Neural cell (in vitro differentiated cells): Measurements from ENCODE around the gene CHD6. TPM values are rescaled to one million over a fixed set of nuclear protein-coding genes. Genes with fewer than 3 reads are reported as not detected.

Source experiments
- H2AFZ ChIP-seq: fragments of 200-600, 300-800 bp; sonication (generic), shearing (Covaris generic); 2 replicates; pipeline ENCODE4 v1.6.0; 2014; ENCODE audit warnings: low read depth, mild to moderate bottlenecking, antibody characterized with exemption, low read length, moderate library complexity
- H3F3A ChIP-seq: fragments of 200-600 bp; shearing (Covaris generic); 2 replicates; pipeline ENCODE4 v1.6.1; 2016; ENCODE audit warnings: mild to moderate bottlenecking, moderate library complexity, mixed read lengths, antibody characterized with exemption, low read length; ENCODE audit not compliant: insufficient read depth, poor library complexity, severe bottlenecking
- H3K27ac ChIP-seq: fragments of 200-600, 300-800 bp; sonication (generic), shearing (Covaris generic); 2 replicates; pipeline ENCODE4 v1.5.1; 2014; ENCODE audit warnings: mild to moderate bottlenecking, low read length, moderate library complexity
- H3K27me3 ChIP-seq: fragments of 300-800, 200-600 bp; sonication (generic), shearing (Covaris generic); 2 replicates; pipeline ENCODE4 v1.6.0; 2014; ENCODE audit warnings: mild to moderate bottlenecking, low read depth, low read length, moderate library complexity; ENCODE audit not compliant: insufficient read depth
- H3K36me3 ChIP-seq: fragments of 300-800, 200-600 bp; sonication (generic), shearing (Covaris generic); 2 replicates; pipeline ENCODE4 v1.5.1; 2014; ENCODE audit warnings: mild to moderate bottlenecking, antibody characterized with exemption, low read length, moderate library complexity; ENCODE audit not compliant: insufficient read depth
- H3K4me2 ChIP-seq: fragments of 300-800, 200-600 bp; sonication (generic), shearing (Covaris generic); 2 replicates; pipeline ENCODE4 v1.6.0; 2014; ENCODE audit warnings: mild to moderate bottlenecking, low read length
- H3K4me3 ChIP-seq: fragments of 300-800, 200-600 bp; sonication (generic), shearing (Covaris generic); 2 replicates; pipeline ENCODE4 v1.5.1; 2014; ENCODE audit warnings: mild to moderate bottlenecking, low read length, moderate library complexity
- H3K79me2 ChIP-seq: fragments of 200-600 bp; shearing (Covaris generic); replicated peaks from 2 replicates; pipeline ENCODE4 v1.6.0; 2014; ENCODE audit warnings: mild to moderate bottlenecking, low read length, moderate library complexity; ENCODE audit not compliant: insufficient read depth
- H3K9ac ChIP-seq: fragments of 300-800, 200-600 bp; sonication (generic), shearing (Covaris generic); 2 replicates; pipeline ENCODE4 v1.6.1; 2016; ENCODE audit warnings: mild to moderate bottlenecking, low read length, mixed read lengths
- H3K9me2 ChIP-seq: fragments of 200-600 bp; shearing (Covaris generic); 2 replicates; pipeline ENCODE4 v1.6.1; 2016; ENCODE audit warnings: mild to moderate bottlenecking, low read length, mixed read lengths; ENCODE audit not compliant: insufficient read depth
- H3K9me3 ChIP-seq: fragments of 200-600, 300-800 bp; sonication (generic), shearing (Covaris generic); 2 replicates; pipeline ENCODE4 v1.6.1; 2016; ENCODE audit warnings: mild to moderate bottlenecking, mixed run types, low read length, moderate library complexity, mixed read lengths
- H4K20me1 ChIP-seq: fragments of 200-600 bp; shearing (Covaris generic); 2 replicates; pipeline ENCODE4 v1.6.1; 2016; ENCODE audit warnings: mild to moderate bottlenecking, mixed run types; ENCODE audit not compliant: insufficient read depth
- EP300 ChIP-seq: fragments of 450-650 bp; conservative IDR thresholded peaks from 2 replicates; pipeline ENCODE4 v1.6.1; 2014; ENCODE audit warnings: antibody characterized with exemption, mild to moderate bottlenecking, moderate library complexity; ENCODE audit not compliant: poor library complexity, severe bottlenecking
- EZH2 ChIP-seq: fragments of 200-600, 300-800 bp; shearing (Covaris generic), sonication (generic); IDR thresholded peaks from 2 replicates; pipeline ENCODE4 v1.6.1; 2014; ENCODE audit warnings: antibody characterized with exemption, low read length, borderline replicate concordance, mild to moderate bottlenecking; ENCODE audit not compliant: insufficient read depth, poor library complexity, severe bottlenecking
- MXI1 ChIP-seq: fragments of 450-650 bp; conservative IDR thresholded peaks from 2 replicates; pipeline ENCODE4 v1.6.1; 2014; ENCODE audit warnings: antibody characterized with exemption, mild to moderate bottlenecking; ENCODE audit not compliant: poor library complexity, severe bottlenecking
- POLR2AphosphoS5 ChIP-seq: IDR thresholded peaks from 2 replicates; pipeline ENCODE4 v1.6.1; 2012
- RAD21 ChIP-seq: fragments of 450-650 bp; conservative IDR thresholded peaks from 2 replicates; pipeline ENCODE4 v1.6.1; 2014; ENCODE audit warnings: antibody characterized with exemption, mild to moderate bottlenecking, moderate library complexity
- SMC3 ChIP-seq: fragments of 450-650 bp; conservative IDR thresholded peaks from 2 replicates; pipeline ENCODE4 v1.6.1; 2014; ENCODE audit warnings: antibody characterized with exemption, mild to moderate bottlenecking, moderate library complexity; ENCODE audit not compliant: poor library complexity
- TAF1 ChIP-seq: IDR thresholded peaks from 2 replicates; pipeline ENCODE4 v1.6.1; 2012; ENCODE audit warnings: low read depth
- polyA plus RNA-seq: library from polyadenylated mRNA; depleted of rRNA; stranded (reverse); fragments of >200 nt; gene quantifications from 2 replicates; pipeline ENCODE4 v1.2.3, GENCODE V29; 2014
- TF ChIP-seq, protein P1 (sequence below): fragments of 450-650 bp; IDR thresholded peaks from 2 replicates; pipeline ENCODE4 v1.5.1; 2014; ENCODE audit warnings: antibody characterized with exemption, mild to moderate bottlenecking, moderate library complexity; ENCODE audit not compliant: poor library complexity, severe bottlenecking
- TF ChIP-seq, protein P2 (sequence below): IDR thresholded peaks from 2 replicates; pipeline ENCODE4 v1.6.1; 2012; ENCODE audit warnings: borderline replicate concordance

CHD6 gene
- polyA plus RNA-seq, 1 donor from 2014 or later: 22.9 TPM

DNA sequence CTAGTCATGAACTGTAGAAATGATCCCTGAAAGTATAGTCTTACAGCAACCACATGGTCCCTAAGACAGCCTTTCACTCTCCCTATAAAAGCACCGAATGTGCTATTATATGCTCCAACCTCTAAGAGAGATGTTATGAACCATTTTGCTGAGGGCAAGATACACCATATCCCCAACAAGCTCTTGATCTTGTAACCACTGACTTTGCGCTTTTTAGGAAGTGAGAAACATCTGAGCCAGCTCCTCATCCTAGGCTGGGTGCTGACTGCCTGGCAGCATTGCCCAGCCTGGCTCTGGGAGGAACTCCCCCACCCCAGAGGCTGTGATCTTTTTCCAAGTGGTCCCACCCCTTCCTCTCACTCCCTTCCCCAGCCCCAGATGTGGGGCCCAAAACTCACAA is 248.5 kb downstream of the CHD6 start:
- H3K27ac ChIP-seq: no peak overlapping the region
- H3K4me3 ChIP-seq: no peak overlapping the region
- no peak overlapping the region for H3K4me2 ChIP-seq
- no peaks in the 10 kb centered on the region for H4K20me1 ChIP-seq
- H3K27me3 ChIP-seq: peaks cover 30% of the 10 kb centered on the region
- no peaks in the 10 kb centered on the region for H3K79me2 ChIP-seq
- no peaks in the 10 kb centered on the region for H3K9me3 ChIP-seq
- TF ChIP-seq TAF1: no peak
- no peak for TF ChIP-seq EP300
- TF ChIP-seq EZH2: no peak
- TF ChIP-seq, protein P1, sequence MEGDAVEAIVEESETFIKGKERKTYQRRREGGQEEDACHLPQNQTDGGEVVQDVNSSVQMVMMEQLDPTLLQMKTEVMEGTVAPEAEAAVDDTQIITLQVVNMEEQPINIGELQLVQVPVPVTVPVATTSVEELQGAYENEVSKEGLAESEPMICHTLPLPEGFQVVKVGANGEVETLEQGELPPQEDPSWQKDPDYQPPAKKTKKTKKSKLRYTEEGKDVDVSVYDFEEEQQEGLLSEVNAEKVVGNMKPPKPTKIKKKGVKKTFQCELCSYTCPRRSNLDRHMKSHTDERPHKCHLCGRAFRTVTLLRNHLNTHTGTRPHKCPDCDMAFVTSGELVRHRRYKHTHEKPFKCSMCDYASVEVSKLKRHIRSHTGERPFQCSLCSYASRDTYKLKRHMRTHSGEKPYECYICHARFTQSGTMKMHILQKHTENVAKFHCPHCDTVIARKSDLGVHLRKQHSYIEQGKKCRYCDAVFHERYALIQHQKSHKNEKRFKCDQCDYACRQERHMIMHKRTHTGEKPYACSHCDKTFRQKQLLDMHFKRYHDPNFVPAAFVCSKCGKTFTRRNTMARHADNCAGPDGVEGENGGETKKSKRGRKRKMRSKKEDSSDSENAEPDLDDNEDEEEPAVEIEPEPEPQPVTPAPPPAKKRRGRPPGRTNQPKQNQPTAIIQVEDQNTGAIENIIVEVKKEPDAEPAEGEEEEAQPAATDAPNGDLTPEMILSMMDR: no peak
- no peak for TF ChIP-seq RAD21
- TF ChIP-seq MXI1: no peak
- TF ChIP-seq, protein P2, sequence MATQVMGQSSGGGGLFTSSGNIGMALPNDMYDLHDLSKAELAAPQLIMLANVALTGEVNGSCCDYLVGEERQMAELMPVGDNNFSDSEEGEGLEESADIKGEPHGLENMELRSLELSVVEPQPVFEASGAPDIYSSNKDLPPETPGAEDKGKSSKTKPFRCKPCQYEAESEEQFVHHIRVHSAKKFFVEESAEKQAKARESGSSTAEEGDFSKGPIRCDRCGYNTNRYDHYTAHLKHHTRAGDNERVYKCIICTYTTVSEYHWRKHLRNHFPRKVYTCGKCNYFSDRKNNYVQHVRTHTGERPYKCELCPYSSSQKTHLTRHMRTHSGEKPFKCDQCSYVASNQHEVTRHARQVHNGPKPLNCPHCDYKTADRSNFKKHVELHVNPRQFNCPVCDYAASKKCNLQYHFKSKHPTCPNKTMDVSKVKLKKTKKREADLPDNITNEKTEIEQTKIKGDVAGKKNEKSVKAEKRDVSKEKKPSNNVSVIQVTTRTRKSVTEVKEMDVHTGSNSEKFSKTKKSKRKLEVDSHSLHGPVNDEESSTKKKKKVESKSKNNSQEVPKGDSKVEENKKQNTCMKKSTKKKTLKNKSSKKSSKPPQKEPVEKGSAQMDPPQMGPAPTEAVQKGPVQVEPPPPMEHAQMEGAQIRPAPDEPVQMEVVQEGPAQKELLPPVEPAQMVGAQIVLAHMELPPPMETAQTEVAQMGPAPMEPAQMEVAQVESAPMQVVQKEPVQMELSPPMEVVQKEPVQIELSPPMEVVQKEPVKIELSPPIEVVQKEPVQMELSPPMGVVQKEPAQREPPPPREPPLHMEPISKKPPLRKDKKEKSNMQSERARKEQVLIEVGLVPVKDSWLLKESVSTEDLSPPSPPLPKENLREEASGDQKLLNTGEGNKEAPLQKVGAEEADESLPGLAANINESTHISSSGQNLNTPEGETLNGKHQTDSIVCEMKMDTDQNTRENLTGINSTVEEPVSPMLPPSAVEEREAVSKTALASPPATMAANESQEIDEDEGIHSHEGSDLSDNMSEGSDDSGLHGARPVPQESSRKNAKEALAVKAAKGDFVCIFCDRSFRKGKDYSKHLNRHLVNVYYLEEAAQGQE: no peak
- no peak for TF ChIP-seq POLR2AphosphoS5
- TF ChIP-seq SMC3: no peak
- no peak overlapping the region for H2AFZ ChIP-seq
- H3K9me2 ChIP-seq: no peaks in the 10 kb centered on the region
- no peak overlapping the region for H3K9ac ChIP-seq
- no peaks in the 10 kb centered on the region for H3K36me3 ChIP-seq
- H3F3A ChIP-seq: no peaks in the 10 kb centered on the region

DNA sequence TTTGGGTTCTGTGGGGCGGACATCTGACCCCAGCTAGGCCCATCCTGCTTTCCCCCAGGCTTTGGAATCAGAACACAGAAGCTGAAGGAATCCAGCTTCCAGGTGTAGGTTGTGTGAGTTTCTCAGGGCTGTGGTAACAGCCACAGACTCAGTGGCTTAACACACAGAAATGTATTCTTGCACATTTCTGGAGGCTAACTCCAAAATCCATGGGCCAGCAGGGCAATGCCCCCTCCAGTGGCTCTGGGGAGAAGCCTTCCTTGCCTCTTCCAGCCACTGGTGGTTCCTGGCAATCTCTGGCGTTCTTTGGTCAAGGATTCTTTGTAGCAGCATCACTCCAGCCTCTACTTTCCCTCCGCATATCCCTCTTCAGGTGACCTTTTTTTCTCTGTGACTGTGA is 250.2 kb downstream of the CHD6 start:
- Histone ChIP-seq H3F3A (no peaks in the 10 kb centered on the region), H3K27ac (no peak overlapping the region), H3K4me2 (no peak overlapping the region), H3K9me2 (no peaks in the 10 kb centered on the region), H3K9ac (no peak overlapping the region), H3K27me3 (peaks cover 34% of the 10 kb centered on the region), H4K20me1 (no peaks in the 10 kb centered on the region), H3K9me3 (no peaks in the 10 kb centered on the region), H2AFZ (no peak overlapping the region), H3K79me2 (no peaks in the 10 kb centered on the region), H3K4me3 (no peak overlapping the region), H3K36me3 (no peaks in the 10 kb centered on the region)
- TF ChIP-seq SMC3 (no peak), POLR2AphosphoS5 (no peak), EZH2 (no peak), TAF1 (no peak), RAD21 (no peak), EP300 (no peak), MXI1 (no peak)
- TF ChIP-seq, protein P1: no peak
- TF ChIP-seq, protein P2: no peak
